ENCODE data around the gene DOCK3. TPM values are rescaled to one million over a fixed set of nuclear protein-coding genes. Genes with fewer than 3 reads are reported as not detected.

Gene DOCK3
- total RNA-seq, 4 donors from 2014 or later, result 4.0 to 6.3 (median 5.8) TPM

DNA sequence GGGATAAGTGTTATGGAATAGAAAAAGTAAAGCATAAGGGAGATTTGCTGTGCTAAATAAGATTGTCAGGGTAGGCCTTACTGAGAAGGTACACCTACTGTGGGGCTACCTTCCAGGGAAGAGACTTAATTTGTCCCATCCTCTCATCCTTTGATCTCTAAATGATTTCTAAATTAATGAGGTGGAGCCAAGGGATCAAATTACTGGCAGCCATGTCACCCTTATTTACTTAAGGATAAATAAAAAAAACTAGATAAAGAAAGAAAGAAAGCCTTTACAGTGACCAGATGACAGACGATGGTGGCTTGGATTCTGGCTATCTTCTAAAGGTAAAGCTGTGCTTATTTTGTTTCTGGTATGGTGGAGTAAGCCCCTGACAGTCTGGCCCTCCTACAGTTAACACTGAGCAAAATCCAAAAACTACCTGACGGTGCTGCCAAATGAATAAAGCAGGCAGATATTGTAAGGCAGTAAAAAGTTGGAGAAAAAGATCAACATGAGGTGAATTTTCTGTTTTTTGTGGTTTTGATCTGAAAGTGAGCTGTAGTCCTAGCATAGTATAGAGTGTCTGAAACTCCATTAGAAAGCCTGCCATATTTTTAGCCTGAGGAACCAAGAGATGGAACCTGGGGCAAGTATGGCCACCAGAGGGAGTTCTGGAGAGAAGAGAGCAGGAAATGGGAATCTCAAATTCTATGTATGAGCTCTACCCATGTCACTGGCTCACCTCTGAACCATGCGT, 425.2 kb downstream of the DOCK3 start:
- no peaks in the 10 kb centered on the region for H3K27me3 ChIP-seq
- 51 to 58% methylated on average over 3 of the region's 3 CpGs for WGBS, 2 donors
- H3K9me3 ChIP-seq, result no peaks in the 10 kb centered on the region
- DNase-seq (ENCODE audit: low spot score in 2 of 2), result peak in 1 of 2 donors; percentile 64
- no peak overlapping the region for H3K4me3 ChIP-seq
- H3K4me1 ChIP-seq, result no peaks in the 10 kb centered on the region
- no peak overlapping the region for H3K27ac ChIP-seq
- H3K36me3 ChIP-seq, result no peaks in the 10 kb centered on the region
- no peak for TF ChIP-seq POLR2A (IDR thresholded peaks at IDR 0.05)
- TF ChIP-seq, protein P1, sequence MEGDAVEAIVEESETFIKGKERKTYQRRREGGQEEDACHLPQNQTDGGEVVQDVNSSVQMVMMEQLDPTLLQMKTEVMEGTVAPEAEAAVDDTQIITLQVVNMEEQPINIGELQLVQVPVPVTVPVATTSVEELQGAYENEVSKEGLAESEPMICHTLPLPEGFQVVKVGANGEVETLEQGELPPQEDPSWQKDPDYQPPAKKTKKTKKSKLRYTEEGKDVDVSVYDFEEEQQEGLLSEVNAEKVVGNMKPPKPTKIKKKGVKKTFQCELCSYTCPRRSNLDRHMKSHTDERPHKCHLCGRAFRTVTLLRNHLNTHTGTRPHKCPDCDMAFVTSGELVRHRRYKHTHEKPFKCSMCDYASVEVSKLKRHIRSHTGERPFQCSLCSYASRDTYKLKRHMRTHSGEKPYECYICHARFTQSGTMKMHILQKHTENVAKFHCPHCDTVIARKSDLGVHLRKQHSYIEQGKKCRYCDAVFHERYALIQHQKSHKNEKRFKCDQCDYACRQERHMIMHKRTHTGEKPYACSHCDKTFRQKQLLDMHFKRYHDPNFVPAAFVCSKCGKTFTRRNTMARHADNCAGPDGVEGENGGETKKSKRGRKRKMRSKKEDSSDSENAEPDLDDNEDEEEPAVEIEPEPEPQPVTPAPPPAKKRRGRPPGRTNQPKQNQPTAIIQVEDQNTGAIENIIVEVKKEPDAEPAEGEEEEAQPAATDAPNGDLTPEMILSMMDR (IDR thresholded peaks at IDR 0.05), result peak; percentile 21 to 34 (median 31)

GRCh38 chr3:51100536-51100851, 425.8 kb downstream of the DOCK3 start:
- Histone ChIP-seq H3K4me1 (no peaks in the 10 kb centered on the region), H3K36me3 (no peaks in the 10 kb centered on the region), H3K4me3 (no peak overlapping the region), H3K9me3 (no peaks in the 10 kb centered on the region), H3K27me3 (no peaks in the 10 kb centered on the region), H3K27ac (no peak overlapping the region)
- TF ChIP-seq, protein P1 (IDR thresholded peaks at IDR 0.05), result no peak
- no peak for TF ChIP-seq POLR2A (IDR thresholded peaks at IDR 0.05)
- 23 to 39% methylated on average over 1 of the region's 1 CpG for WGBS, 2 donors
- no peak for DNase-seq (ENCODE audit: low spot score in 2 of 2)

- Histone ChIP-seq H3K36me3 (no peaks in the 10 kb centered on the region), H3K4me3 (no peak overlapping the region), H3K27ac (no peak overlapping the region), H3K9me3 (no peaks in the 10 kb centered on the region), H3K4me1 (no peaks in the 10 kb centered on the region), H3K27me3 (no peaks in the 10 kb centered on the region)
- TF ChIP-seq, protein P1 (IDR thresholded peaks at IDR 0.05), result no peak
- TF ChIP-seq POLR2A (IDR thresholded peaks at IDR 0.05), result no peak
- TF ChIP-seq EP300 (IDR thresholded peaks at IDR 0.05), result no peak
- no peak for DNase-seq (ENCODE audit: low spot score in 2 of 2)
- WGBS, 2 donors, result 33 to 42% methylated on average over 1 of the region's 1 CpG
Observed at GRCh38 chr3:51102396-51102795, 427.7 kb downstream of the DOCK3 start.

DNA sequence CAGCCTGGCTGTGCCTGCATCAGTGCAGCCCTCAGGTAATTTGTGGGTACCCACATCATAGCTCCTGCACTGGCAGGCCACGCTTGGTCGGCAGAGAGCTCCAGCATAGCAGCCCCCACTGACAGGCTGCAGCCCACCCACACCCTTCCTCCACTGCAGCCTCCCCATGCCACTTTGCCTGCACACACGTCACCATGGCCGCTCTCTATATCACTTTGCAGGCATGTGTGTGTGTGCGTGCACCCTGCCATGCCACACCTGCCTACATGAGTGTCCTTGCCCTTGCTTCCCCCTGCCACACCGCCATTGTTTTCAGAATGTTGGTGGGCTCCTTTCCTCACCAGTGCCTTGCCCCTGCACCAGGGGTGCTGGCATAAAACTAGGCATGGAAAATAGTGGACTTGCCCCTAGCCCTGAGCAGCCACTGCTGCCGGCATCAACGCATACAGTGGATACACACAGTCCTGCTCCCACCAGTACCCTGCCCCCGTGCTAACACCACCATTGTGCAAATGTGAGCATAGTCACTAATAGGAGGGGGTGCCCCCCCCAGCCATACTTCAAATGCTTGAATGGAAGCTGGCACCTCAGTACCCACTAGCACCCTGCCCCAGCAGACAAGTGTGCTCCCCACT, 431.6 kb downstream of the DOCK3 start:
- Histone ChIP-seq H3K36me3 (no peaks in the 10 kb centered on the region), H3K4me3 (no peak overlapping the region), H3K27ac (no peak overlapping the region), H3K27me3 (no peaks in the 10 kb centered on the region), H3K9me3 (peaks cover 0 to 29% (median 1%) of the 10 kb centered on the region in 4 donors), H3K4me1 (no peaks in the 10 kb centered on the region)
- WGBS, 2 donors, result 90 to 95% methylated on average over 9 of the region's 9 CpGs
- TF ChIP-seq POLR2A (IDR thresholded peaks at IDR 0.05) (no peak), EP300 (IDR thresholded peaks at IDR 0.05) (no peak)
- TF ChIP-seq, protein P1 (IDR thresholded peaks at IDR 0.05), result no peak
- DNase-seq (ENCODE audit: low spot score in 2 of 2), result no peak

- TF ChIP-seq POLR2A (IDR thresholded peaks at IDR 0.05) (no peak), EP300 (IDR thresholded peaks at IDR 0.05) (no peak)
- TF ChIP-seq, protein P1 (IDR thresholded peaks at IDR 0.05), result no peak
- no peak overlapping the region for H3K27ac ChIP-seq
Observed at GRCh38 chr3:51110586-51110985, 435.9 kb downstream of the DOCK3 start.

More at GRCh38 chr3:51110586-51110985, 435.9 kb downstream of the DOCK3 start:
- Histone ChIP-seq H3K27me3 (no peaks in the 10 kb centered on the region), H3K4me1 (no peaks in the 10 kb centered on the region), H3K9me3 (peaks cover 0 to 29% (median 1%) of the 10 kb centered on the region in 4 donors), H3K4me3 (no peak overlapping the region), H3K36me3 (no peaks in the 10 kb centered on the region)
- WGBS, 2 donors, result 70 to 80% methylated on average over 3 of the region's 3 CpGs
- no peak for DNase-seq (ENCODE audit: low spot score in 2 of 2)
